Endothelial cell of hepatic sinusoid (primary cell): ENCODE data around the gene LDB2.

ENCODE experiments used
- in situ Hi-C: cut with HindIII; loops from 2 replicates; pipeline ENCODE4 v1.10.0; 2017; ENCODE audit warnings: low sequenced_read_pairs

The LDB2 gene

DNA sequence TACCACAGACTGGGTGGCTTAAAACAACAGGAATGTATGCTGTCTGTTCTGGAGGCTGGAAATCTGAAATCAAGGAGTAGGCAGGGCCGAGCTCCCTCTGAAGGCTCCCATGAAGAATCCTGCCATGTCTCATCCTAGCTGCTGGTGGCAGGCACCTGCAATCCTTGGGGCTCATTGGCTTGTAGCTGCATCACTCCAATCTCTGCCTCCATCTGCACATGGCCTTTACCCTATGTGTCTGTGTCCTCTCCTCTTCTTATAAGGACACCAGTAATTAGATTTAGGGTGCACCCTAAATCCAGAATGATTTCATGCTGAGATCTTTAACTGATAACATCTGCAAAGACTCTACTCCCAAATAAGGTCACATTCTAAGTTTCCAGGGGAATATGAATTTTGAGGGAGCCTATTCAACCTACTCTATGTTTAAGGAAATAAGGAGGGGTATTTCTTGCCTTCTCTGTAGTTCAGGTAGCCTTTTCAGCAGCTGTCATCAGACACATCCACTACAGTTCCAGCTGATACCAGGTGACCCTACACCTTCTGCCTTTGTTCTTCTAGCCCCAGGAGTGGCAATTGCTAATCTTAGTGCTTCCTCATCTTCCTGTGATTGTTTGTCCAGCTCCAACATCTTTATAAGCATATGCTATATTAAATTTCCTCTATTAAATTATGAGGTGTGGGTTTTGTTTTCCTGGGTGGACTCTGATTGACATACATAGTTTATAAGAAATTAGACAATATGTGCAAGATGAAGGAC, 377.1 kb downstream of the LDB2 start:
- in situ Hi-C loops: no loop called here

DNA sequence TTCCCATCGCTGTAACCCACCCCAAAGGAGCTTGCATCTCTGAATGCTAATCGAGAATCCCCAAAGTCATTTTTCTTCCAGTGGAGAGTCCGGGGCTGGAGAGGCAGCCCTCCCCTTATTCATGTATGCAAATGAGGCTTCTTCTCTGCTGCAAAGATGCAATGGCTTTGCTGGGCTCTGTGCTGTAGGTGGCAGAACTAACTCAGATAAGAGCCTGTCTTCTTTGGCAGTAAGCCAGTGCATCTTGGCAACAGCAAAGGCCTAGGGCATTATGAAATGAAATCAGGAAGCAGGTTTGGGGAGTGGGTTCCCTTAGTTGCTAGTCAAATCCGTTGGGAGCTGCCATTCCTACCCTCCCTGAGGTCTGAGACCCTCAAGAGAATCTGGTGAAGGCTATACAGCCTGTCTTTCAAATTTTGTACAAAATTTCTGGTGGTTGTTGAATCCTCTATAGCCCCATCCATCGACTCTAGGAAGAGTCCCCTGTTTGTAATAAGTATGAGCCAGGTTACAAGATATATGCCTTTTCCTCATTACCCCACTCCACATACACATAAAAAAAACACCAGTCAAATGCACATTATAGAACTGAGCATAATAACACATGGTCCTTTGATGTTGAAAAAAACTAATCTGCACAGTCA, 381.5 kb downstream of the LDB2 start:
- in situ Hi-C loops: no loop called here

DNA sequence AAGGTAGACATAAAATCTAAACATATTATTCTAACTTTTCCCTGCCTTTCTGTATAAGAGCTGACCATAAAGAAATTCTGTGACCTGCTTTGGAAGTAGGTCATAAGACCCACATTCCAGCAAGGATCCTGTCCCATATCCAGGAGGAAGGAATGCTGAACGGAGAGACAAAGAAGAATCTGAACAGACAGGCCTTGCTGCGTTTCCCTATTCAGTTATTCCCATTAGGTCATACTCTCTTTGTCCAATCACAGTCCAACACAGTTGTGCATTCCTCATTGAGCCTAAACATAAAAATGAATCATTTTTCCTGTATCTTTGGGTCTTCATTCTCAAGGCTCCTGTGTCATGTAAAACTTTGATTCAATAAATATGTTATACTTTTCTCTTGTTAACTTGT, 384.6 kb downstream of the LDB2 start:
- in situ Hi-C loops: no loop called here

DNA sequence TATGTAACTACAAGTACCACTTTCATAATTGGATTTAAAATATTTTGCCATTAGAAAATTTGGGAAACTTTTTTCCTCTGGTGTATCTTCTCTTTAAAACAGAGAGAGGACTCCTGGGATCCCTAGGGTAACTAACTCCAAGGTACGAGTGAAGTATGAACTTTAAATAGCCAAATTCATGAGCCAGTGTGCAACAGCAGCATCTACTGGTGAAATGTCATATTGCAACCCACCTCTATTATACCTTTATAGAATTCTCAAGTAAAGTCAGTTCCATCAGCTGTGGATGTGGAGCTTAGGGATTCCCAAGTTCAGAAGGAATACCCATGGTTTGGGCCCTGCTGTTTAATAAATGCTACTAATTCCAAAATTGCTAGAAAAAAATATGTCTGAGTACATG, 389.5 kb downstream of the LDB2 start:
- in situ Hi-C loops: no loop called here

DNA sequence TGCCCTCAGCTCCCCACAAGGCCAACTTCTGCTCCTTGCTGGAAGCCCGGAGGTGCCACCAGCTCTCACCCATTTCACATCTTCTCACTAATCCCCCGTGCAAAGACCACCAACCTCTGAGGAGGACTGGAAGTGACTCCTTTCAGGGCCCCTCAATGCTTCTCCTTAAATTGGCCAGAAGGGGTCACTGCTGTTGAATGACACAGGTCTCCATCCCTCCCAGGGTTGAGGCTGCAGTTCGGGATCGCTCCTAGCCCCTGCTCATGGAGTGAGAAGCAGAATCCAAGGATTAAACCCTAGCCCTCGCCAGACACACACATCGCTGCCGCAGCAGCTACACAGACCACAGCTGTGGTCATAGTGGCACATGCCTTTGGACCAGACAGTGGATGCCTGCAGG, 392.7 kb downstream of the LDB2 start:
- in situ Hi-C loops: no loop called here

DNA sequence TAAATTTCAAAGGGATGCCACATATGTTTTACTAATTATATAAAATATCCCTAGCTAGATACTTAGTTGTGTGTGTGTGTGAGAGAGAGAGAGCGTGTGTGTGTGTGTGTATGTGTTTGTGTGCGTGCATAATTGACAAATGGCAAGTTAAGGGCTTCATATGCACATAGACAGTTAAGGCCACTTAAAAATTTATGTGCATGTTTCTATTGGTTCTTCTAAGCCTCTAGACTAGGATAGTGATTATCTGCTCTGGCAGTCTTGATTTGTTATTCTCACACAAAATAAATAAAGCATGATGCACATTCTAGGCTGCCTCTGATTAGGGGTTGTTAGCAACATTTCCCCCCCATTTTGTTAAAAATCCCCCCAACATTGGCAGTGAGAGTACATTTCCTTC, 393.2 kb downstream of the LDB2 start:
- in situ Hi-C loops: no loop called here

DNA sequence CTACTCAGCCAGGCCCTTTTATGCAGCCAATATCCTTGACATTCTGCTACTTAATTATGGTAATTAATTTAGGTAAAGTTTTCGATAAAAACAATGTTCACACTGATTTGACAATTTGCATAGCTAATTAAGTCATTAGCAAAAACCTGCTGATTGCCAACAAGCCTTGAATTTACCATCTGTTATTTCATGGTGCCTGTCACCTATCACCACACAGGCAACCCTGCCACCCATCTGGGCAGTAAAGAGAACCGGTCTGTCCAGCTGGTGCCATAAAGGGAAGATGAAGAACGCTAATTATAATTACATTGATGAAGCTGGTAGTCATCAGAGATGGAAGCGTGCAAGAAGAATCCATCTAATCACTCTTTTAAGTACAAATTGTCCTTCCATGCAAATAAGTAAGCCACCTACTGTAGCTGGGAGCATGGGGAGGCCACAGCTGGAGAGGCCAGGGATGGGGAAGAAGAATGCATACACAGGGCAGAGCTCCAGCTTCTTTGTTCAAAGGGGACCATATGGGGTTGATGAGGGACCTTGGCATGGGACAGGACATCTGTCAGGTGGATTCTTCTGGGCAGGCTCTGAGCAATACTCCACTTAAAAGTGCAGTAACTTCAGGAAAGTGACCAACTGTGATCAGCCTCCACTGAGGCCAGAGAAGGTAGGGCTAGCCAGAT, 394.9 kb downstream of the LDB2 start:
- in situ Hi-C loops: no loop called here

DNA sequence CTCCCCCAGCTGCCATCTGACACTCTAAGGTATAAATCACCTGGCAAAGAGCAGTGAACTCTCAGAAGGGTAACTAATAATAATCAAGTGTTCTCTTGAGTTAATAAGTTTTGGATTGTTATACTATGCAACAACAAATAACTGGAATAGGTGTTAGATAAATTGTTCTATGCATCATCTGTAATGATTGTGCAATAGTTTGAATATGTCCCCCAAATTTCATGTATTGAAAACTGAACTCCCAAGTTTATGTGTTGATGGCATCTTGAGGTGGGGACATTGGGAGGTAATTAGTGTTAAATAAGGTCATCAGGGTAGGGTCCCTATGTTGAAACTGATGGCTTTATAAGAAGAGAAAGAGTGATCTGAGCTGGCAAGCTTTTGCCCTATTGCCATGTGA, 399.5 kb downstream of the LDB2 start:
- in situ Hi-C loops: no loop called here

DNA sequence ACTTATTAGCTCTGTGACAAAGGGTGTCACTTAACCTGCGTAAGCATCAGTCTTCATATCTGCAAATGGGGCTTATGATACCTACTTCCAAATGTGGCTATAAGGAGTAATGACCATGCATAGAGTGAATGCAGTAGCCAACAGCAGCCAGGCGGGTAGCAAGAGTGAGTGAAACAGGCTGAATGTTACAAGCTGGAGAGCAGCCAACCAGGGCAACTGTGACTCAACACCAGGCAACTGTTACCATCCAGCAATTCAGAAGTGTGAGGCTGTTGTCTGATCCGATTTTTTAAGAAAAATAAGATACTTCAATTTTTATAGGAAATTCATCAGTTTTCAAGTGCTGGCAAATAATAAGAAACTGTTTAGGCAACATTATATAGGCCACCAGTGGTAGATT, 401.9 kb downstream of the LDB2 start:
- in situ Hi-C loops: no loop called here

DNA sequence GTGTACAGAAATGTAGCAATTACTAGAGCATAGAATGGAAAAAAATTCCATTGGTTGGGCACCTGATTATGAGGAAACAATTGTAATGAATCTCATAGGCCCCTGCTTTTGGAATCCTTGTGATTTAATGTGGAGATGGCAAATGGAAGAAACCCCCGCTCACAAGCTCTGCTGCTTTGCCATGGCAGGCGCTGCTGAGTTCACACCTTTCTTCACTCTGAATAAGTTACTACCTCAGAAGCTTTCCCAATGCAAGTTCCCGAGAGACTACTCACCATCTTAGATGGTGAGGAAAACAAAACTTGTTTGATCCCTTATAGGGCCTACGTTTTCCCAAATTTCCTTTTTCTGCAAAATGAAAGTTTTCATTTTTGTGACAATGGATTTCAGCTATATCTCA, 405.6 kb downstream of the LDB2 start:
- in situ Hi-C loops: no loop called here

DNA sequence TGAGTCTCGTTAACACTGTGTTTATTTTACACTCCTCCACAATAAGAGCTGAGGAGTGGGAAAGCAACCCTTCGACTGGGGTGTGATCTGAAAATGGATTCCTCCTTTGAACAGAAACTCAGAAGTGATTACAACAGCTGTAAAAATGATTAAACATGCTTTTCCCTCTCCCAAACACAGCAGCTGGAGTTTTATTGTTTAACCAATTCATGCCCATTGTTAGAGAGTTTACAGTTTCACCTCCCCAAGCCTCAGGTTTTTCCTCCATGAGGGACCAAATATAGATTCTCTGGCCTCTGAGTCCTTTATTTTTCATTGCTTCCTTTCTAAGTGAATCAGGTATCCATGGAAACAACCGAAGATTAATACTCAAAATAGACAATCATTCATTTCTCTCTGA, 409.2 kb downstream of the LDB2 start:
- in situ Hi-C loops: loop anchor here (10.0 kb wide), 1 partner anchor 64 kb away; no protein-coding TSS in a partner anchor

DNA sequence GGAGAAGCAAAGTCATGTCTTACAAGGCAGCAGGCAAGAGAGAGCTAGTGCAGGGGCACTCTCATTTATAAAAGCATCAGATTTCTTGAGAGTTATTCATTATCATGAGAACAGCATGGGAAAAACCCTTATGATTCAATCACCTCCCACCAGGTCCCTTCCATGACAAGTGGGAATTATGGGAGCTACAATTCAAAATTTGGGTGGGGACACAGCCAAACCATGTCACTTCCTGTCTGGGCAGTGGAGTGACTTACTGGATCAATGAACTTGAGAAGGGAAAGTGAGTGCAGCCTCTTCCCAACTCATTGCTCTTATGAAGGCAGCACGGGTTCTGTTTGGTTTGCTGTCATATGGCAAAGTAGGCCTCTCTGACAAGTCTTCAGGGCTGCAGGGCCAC, 410.4 kb downstream of the LDB2 start:
- in situ Hi-C loops: loop anchor here (10.0 kb wide), 1 partner anchor 63 kb away; no protein-coding TSS in a partner anchor

DNA sequence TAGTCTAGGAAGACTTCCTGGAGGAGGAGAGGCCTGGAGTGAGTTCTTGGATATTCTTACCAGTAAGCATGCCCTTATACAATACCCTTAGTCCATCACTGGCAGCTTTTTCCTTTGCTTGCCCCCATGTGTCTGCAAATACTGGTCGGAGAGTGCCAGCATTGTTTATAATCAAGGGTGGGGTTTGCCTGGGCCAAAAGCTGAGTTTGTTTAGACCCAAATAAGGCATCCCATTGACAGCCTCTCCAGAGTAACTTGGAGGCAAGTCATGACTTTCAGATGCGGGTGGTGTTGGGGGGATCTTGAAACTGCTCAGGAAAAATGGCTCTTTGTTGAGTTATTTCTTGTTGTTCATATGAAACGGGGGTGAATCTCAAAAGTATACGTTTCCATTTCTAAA, 413.7 kb downstream of the LDB2 start:
- in situ Hi-C loops: loop anchor here (10.0 kb wide), 1 partner anchor 60 kb away; no protein-coding TSS in a partner anchor

DNA sequence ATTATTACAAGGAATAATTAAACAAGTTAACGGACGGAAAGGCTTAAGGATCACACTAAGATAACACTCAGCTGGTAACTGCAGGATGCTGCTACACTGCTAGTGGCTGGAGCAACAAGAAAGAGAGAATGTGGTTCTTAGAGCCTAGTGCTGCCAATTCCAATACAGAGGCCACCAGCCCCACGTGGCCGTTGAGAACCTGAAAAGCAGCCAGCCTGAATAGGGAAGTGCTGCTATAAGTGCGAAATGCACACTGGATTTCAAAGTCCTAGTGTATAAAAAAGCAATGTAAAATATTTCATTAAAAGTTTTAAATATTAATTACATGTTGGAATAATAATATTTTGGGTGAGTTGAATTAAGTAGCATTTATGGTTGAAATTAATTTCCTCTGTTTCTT, 414.9 kb downstream of the LDB2 start:
- in situ Hi-C loops: loop anchor here (10.0 kb wide), 1 partner anchor 59 kb away; no protein-coding TSS in a partner anchor

DNA sequence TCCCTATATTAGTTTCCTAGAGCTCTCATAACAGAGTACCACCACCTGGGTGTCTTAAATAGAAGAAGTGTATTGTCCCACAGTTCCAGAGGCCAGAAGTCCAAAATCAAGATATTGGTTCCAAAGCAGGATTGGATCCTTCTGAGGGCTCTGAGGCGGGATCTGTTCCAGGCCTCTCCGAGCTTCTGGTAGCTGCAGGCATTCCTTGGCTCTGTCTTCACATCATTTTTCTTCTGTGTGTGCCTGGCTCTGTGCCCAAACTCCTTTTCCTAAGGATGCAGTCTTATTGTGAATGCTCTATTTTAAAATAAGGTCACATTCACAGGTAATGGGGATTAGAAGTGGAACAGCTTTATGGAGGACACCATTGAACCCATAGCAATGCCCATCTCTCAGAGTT, 418.4 kb downstream of the LDB2 start:
- in situ Hi-C loops: loop anchor here (10.0 kb wide), 1 partner anchor 55 kb away; no protein-coding TSS in a partner anchor

DNA sequence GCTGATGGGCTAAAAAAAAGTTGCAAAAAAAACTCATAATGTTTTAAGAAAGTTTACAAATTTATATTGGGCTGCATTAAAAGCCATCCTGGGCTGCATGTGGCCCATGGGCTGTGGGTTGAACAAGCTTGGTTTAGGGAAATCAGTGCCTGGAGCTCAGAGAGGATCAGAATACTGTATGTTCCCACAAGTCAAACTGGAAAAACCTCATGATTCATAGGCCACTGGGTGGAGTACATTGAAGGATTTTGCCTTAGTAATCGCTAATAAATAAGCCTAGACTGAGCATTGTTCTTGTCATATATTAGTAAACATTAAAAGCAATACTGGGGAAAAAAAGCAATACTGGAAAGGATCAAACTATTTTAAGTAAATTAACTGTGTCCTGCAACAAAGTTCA, 425.9 kb downstream of the LDB2 start:
- in situ Hi-C loops: no loop called here

DNA sequence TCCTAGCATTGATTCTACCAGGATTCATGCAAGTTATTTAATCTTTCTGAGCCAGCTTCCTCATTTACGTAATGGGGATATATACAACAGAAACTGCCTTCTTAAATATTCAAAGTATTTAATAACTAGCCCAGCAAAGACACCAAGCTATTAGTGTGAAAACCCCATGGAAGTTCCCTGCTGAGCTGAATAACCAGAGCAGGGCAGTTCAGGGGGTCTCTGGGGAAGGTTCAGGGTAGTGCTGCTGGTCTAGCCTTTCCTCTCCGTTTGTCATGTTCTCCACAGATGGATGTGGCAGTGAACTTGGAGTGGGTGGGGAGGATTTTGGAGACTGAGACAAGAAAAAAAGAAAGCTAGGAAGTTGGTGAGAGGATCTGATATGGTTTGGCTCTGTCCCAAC, 431.4 kb downstream of the LDB2 start:
- in situ Hi-C loops: no loop called here

DNA sequence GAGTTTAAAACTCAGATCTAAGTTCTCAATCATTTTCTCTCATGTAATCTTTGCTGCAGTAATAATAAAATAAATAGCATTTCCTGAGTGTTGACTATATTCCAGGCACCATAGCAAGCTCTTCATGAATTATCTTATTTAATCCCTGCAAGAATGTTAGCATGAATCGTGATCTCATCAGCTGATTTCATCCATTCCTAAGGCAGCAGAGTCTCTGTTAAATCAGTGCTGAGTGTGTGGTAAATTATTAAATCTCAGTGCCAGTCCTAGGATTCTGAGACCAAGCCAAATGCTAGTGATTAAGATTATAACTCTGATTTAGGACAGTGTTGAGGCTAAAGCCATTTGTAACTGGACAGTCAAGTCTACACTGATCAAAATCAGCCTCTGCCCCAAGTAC, 431.9 kb downstream of the LDB2 start:
- in situ Hi-C loops: no loop called here

DNA sequence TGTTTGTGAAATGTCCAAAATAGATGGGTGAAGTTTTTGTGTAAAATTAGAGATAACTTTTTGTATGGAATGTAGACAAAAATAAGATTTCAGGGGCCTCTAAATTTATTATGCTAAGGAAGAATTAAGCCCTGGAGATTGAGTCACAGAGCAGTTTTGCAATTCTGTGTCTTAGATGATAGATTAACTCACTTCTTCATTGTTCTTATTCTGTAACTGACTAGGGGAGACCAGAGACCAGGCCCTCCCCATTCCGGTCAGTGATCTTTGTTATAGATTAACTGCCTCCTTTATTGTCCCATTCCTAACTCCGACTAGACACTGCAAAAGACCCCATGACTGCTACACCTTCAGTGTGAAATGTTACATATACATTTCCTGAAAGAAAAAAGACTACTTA, 433.8 kb downstream of the LDB2 start:
- in situ Hi-C loops: no loop called here

DNA sequence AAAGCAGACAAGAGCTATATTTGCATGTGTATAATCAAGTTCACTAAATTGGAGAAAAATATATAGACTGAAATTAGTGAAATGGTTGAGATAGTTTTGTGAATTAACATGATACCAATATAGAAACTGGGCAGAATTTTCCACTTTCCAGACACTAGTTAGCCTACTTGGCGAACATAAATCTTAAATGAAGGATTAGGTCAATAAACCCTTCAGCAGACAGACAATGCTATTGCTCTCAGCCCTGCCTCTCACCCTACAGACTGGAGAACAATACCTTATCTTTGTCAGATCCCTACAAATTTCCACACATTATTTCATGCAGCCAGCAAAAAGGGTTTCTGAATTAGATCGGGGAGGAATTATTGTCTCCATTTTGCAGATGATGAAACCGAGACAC, 435.8 kb downstream of the LDB2 start:
- in situ Hi-C loops: no loop called here

DNA sequence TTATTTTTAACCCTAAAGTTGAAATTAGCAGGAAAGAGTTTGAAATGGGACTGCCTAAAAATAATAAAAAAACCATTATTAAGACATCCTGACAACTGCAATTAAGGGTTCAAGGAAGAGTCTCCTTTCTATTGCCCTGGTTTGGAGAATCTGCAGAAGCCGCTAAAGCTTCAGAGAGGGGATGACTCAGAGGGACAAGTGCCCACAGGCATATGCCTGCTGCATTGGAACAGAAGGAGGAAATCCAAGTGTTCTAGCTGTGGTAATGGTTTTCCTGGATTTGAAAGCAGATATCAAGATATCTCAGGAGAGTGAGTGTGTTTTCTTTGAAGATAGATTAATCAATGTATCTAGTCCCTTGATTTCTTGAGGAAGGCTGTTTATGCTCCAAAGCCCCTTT, 437.1 kb downstream of the LDB2 start:
- in situ Hi-C loops: no loop called here

DNA sequence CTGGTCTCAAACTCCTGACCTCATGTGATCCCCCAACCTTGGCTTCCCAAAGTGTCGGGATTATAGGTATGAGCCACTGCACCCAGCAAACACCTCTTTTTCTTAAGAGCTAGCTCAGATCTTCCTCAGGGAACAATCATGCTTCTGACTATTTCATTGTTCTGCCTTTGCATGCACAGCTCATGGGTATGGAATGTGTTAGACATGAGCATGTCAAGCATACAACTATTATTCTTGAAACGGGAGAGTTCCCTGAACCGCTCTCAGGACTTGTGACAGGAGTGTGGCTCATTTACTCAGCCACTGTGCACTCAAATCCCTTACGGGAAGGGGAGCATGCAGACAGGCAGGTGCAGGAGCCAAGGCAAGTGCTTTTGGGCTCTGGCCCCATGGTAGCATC, 440.5 kb downstream of the LDB2 start:
- in situ Hi-C loops: no loop called here
